Rectal smooth muscle tissue (tissue), 1 donor: Measurements from ENCODE around the gene CA12.
"Not testable (repeated sequence)": the region's sequence is repeated elsewhere in the genome, so short reads cannot be mapped to it uniquely, and the experiment has no call there.

ENCODE experiments used
- H3K27ac ChIP-seq: one replicate; pipeline ENCODE4 v1.7.0; 2013; ENCODE audit warnings: low read depth, low read length, inconsistent platforms
- H3K27me3 ChIP-seq: one replicate; pipeline ENCODE4 v1.7.0; 2013; ENCODE audit warnings: low read length; ENCODE audit not compliant: control insufficient read depth, insufficient read depth
- H3K36me3 ChIP-seq: one replicate; pipeline ENCODE4 v1.7.0; 2013; ENCODE audit warnings: low read length; ENCODE audit not compliant: control insufficient read depth, insufficient read depth
- H3K4me1 ChIP-seq: one replicate; pipeline ENCODE4 v1.7.0; 2013; ENCODE audit warnings: low read length; ENCODE audit not compliant: control insufficient read depth, insufficient read depth
- H3K4me3 ChIP-seq: one replicate; pipeline ENCODE4 v1.7.0; 2013; ENCODE audit warnings: low read length
- H3K9ac ChIP-seq: one replicate; pipeline ENCODE4 v1.7.0; 2013; ENCODE audit warnings: low read length

The CA12 gene

DNA sequence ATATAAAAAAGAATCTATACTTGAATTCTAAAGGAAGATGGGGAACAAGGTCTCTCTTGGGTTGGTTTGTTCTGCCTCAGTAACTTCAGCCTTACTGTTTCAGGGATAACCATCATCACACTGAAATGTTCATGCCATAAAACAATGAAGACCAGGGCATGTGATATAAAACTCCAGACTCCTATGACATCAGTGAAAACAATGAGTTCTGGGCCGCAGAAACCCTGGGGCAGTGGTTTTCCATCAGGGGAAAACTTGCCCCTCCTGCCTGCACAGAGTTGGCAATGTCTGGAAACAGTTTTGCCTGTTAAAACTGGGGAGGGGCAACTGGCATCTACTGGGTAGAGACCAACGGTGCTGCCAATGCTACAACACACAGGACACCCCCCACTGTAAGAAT is 46.8 kb downstream of the CA12 start:
- Histone ChIP-seq H3K27ac (no peak overlapping the region), H3K4me3 (no peak overlapping the region), H3K27me3 (no peaks in the 10 kb centered on the region), H3K9ac (no peak overlapping the region), H3K36me3 (no peaks in the 10 kb centered on the region), H3K4me1 (no peaks in the 10 kb centered on the region)

DNA sequence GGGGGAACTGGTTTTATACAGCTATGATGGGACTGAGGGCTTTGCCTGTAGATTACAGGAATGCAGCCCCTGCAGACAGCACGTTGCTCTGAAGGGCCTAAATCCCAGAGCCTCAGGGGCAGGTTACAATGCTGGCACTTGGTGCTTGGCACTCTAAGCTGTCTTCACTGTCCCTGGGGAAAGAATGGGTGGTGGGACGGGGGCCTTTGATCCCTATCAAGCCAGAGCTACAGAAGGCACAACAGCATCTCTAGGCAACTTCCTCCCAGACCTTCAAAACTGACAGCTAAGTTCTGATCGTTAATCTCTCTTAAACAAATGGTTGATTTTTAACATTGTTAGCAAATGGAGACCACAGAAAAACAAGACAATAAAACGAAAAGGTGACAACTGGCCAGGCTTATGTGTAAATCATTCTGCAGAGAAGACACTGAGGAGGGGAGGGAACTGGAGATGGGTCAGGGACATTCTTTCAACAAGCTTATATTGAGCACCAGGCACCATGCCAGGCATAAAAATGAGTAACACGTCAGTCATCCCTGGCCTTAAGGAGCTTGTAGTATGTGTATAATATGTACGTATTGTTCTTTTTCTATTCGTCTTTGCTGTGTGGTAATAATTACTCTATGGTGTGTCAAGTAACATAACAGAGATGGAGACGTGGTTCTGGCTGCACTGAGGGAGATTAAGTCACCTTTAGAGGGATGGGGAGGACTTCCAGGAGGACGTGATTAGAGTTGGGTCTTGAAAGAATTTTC is 49.1 kb downstream of the CA12 start:
- no peaks in the 10 kb centered on the region for H3K36me3 ChIP-seq
- H3K4me3 ChIP-seq, result no peak overlapping the region
- no peaks in the 10 kb centered on the region for H3K27me3 ChIP-seq
- no peaks in the 10 kb centered on the region for H3K4me1 ChIP-seq
- no peak overlapping the region for H3K9ac ChIP-seq
- H3K27ac ChIP-seq, result no peak overlapping the region

DNA sequence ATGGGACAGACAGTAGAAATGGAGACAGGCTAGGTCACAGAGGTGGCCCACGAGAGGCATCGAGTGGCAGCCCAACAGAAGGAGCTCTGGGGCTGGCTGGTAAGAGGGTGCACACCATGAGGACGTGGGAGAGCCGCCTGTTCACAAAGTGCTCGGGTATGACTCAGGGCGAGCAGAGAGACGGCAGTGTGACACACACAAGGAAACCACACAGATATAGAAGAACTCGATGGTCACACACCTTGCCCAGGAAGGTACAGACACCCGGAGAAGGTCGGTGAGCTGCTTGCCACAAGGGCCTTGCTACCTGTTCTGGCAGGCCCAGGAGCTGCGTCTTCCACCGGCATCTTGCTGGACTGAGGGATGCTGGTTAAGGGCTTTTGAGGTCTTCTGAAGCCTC is 50.2 kb downstream of the CA12 start:
- Histone ChIP-seq H3K27ac (no peak overlapping the region), H3K4me1 (no peaks in the 10 kb centered on the region)

DNA sequence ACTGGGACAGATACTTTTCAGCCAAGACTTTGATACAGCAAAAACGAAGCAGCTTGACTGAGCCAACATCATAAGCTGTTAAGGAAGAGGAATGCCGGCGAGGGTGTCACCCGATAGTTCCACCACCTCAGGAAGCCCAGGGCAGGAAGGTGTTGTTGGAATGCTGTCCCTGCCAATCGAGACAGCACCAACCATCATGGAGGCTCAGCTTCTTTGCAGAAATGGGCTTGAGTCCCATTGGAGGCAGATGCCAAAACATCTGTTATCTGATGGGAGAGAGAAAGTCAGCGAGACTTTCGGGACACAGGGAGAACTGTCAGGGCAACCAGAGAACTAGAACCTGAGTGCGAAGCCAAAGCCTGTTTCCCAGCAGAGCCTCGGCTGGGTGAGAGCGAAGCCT is 50.7 kb downstream of the CA12 start:
- no peak overlapping the region for H3K27ac ChIP-seq
- H3K4me3 ChIP-seq, result no peak overlapping the region
- no peaks in the 10 kb centered on the region for H3K36me3 ChIP-seq
- H3K27me3 ChIP-seq, result no peaks in the 10 kb centered on the region
- H3K4me1 ChIP-seq, result no peaks in the 10 kb centered on the region
- no peak overlapping the region for H3K9ac ChIP-seq

More for the DNA sequence above, 50.2 kb downstream of the CA12 start:
- Histone ChIP-seq H3K4me3 (no peak overlapping the region), H3K27me3 (no peaks in the 10 kb centered on the region), H3K9ac (no peak overlapping the region), H3K36me3 (no peaks in the 10 kb centered on the region)

DNA sequence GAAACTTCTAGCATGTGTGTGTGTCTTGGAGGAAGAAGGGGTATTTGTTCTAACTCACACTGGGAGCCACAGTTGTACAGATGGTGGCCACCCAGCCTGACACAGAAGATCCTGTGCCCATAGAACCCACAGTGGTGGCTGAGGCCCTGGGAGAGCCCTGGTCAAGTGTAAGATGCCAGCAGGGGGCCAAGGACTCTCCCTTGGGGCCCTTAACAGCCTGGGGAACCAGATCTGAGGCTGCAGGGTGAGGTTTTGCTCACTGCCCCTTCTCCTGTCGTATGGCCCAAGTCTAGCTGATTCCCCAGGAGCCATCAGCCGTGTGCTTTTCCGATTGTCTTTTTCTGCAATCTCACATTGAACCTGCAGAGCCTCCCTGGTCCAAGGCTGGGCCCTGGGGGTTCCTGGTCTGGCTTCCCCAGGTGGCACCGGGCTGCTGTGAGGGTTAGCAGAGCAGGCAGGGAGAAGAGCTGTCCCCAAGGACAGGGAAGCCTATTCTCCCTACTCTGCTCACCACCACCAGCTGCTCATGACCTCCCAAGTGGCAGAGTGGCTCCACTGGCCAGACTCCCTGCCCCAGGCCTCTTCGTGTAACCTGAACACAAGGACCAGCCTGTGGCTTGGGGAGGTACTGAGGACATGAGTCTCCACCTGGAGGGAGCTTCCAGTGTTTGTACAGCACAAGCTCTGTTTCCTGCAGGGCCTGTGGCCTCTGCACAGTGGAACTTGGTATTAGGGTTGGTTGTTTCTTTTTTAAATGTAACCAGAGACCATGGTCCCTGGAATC is 51.9 kb downstream of the CA12 start:
- H3K36me3 ChIP-seq, result no peaks in the 10 kb centered on the region
- no peak overlapping the region for H3K4me3 ChIP-seq
- H3K4me1 ChIP-seq, result no peaks in the 10 kb centered on the region
- no peak overlapping the region for H3K9ac ChIP-seq
- no peak overlapping the region for H3K27ac ChIP-seq
- no peaks in the 10 kb centered on the region for H3K27me3 ChIP-seq

DNA sequence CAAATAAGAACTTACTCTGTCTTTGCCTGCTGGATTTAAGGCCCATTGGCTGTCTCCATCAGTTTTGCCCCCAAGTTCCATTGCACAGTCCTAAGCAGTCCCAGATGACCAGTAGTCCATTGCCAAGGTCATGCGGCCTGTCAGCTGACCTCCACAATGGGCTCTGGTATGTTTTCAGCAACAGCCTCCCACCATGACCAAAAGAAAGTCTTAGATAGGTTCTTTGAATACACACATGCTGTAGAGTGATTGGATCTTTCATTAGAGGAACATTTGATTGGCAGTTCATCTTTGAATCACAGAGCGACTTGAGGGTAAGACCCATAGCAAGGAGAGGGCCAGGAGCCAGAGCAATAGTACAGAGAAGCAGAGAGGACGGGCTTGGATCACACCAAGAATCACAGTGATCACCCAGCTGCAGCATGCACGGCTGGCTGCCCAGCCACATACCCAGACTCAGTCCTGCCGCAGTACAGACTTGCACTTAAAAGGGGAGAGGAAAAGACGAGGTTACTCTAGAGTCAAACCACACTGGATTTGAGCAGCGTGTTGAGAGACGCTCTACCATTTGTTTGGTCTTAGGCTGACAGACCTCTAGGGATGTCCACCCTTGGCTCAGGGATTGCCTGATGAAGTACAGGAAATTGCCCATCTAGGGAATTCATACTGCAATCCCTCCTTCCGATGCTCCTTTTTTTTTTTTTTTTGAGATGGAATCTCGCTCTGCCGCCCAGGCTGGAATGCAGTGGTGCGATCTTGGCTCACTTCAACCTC is 53.8 kb downstream of the CA12 start:
- Histone ChIP-seq H3K9ac (no peak overlapping the region), H3K4me3 (no peak overlapping the region), H3K27me3 (no peaks in the 10 kb centered on the region), H3K36me3 (no peaks in the 10 kb centered on the region), H3K27ac (no peak overlapping the region), H3K4me1 (no peaks in the 10 kb centered on the region)

DNA sequence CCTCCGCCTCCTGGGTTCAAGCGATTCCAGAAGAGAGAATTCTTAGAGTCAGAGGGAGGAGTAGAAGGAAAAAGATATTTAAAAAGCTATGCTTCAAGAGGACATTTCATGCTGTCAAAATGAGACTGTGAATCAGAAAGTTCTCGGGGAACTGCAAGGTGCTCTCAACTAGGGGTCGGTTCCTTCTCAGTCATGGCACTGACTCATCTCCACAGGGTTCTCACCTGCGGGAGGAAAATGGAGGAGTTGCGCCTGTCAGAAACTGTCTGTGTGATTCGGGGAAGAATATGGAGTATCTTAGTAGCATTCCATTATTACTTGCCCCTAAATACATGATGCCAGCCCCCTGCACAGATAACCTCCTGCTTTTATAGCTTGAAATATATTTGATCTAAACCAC is 56.9 kb downstream of the CA12 start:
- Histone ChIP-seq H3K4me3 (no peak overlapping the region), H3K27ac (no peak overlapping the region), H3K27me3 (no peaks in the 10 kb centered on the region), H3K9ac (no peak overlapping the region), H3K36me3 (no peaks in the 10 kb centered on the region), H3K4me1 (no peaks in the 10 kb centered on the region)

DNA sequence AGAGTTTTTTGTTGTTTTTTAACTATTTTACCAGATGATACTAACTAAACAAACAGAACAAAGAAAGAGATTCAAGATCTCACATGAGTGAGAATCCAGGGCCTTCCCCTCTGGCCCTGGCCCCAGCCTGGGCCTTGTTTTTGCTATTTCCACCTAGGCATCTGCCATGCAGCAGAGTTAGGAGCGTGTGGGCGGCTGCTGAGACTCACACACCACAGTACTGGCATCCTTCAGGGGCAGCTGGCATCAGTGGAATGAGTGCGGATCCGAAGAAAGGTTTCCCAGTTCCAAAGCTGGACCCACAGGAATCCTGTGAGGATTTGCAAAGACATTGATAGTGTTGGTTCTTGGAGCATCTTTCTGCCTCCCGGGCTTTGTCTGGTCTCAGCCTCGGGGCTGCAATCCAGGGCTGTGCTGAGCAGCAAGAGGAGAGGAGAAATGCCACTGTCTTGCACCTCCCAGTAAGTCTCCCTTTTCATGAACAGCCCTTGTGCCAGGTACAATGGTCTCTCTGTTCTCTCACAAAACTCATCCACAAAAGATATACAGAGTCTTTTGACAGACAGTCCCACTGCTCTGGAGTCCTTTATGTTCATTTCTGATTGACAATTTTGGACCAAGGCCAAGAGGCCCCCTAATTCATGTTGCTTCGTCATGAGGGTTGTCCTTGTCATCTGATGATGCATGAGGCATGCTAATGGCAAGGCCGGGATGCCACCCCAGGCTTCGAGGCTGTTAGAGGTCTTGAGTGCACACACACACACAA is 57.7 kb downstream of the CA12 start:
- Histone ChIP-seq H3K4me1 (no peaks in the 10 kb centered on the region), H3K4me3 (no peak overlapping the region), H3K36me3 (no peaks in the 10 kb centered on the region), H3K27ac (no peak overlapping the region), H3K9ac (no peak overlapping the region), H3K27me3 (no peaks in the 10 kb centered on the region)

DNA sequence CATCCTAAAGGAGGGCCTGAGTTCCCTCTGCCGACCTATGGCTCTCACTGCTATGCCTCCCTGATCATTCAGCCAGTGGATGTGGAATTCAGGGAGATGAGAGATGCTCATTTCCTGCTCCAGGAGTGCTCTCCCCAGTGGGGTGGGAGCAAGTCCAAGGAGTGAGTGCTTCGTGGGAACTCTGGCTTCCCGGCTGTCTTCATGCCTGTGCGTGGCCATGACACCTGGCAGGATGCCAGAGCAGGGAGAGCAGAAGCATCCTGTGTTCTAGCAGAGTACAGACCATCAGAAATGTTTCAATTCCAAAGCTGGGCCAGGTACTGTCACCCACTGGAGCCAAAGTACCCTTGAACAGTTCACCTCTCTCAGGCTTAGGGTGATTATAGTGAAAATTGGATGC is 59.1 kb downstream of the CA12 start:
- no peak overlapping the region for H3K4me3 ChIP-seq
- H3K4me1 ChIP-seq, result no peaks in the 10 kb centered on the region
- no peaks in the 10 kb centered on the region for H3K27me3 ChIP-seq
- H3K27ac ChIP-seq, result no peak overlapping the region
- H3K9ac ChIP-seq, result no peak overlapping the region
- no peaks in the 10 kb centered on the region for H3K36me3 ChIP-seq

DNA sequence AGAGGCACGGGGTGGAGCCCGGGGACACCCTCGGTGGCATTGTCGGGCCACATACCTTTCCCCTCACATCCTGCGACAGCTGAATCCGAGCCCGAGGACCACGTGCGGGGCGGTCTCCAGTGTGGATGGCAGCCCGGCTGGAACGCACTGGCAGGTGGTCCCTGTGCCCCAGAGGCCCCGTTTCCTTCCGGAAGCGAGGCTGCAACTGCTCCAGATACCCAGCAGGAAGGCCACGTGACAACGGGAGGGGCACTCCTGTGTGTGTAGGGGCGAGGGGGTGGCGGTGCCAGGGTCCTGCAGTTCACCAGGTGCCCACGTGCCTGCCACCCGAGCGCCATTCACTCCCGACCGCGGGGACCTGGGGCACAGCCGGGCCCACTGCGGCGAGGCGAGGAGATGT is 60.2 kb downstream of the CA12 start:
- no peak overlapping the region for H3K4me3 ChIP-seq
- no peaks in the 10 kb centered on the region for H3K36me3 ChIP-seq
- no peaks in the 10 kb centered on the region for H3K27me3 ChIP-seq
- no peak overlapping the region for H3K9ac ChIP-seq
- H3K27ac ChIP-seq, result no peak overlapping the region
- no peaks in the 10 kb centered on the region for H3K4me1 ChIP-seq

DNA sequence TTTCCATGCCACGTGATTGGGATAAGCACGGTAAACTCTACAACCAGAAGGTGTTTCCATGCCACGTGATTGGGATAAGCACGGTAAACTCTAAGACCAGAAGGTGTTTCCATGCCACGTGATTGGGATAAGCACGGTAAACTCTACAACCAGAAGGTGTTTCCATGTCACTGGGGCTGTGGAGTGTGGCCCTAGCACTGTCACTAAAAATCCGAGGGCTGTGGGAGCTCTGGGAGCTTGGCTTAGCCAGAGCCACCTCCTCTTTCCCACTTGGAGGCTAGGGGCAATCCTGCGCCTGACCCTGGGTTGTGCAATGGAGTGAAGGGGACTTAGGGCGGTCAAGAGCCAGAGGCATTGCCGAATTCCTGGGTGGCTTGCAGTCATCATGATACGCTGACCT is 60.7 kb downstream of the CA12 start:
- not testable (repeated sequence) for H3K27me3 ChIP-seq, H3K36me3 ChIP-seq, H3K27ac ChIP-seq, H3K4me3 ChIP-seq, H3K4me1 ChIP-seq, H3K9ac ChIP-seq

DNA sequence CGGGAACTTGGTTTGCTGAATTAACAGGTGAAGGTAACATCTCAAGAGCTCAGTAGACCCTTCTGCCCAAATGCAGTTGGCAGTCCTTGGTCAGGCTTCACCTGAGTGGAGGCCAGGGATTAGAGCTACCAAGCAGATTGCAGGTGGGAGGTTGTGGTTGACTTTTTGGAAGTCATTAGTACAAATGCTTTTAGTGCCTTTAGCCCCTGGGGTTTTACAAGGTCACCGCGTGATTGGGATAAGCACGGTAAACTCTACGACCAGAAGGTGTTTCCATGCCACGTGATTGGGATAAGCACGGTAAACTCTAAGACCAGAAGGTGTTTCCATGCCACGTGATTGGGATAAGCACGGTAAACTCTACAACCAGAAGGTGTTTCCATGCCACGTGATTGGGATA is 61.2 kb downstream of the CA12 start:
- H3K4me1 ChIP-seq, H3K27ac ChIP-seq, H3K9ac ChIP-seq, H3K36me3 ChIP-seq, H3K4me3 ChIP-seq, H3K27me3 ChIP-seq: not testable (repeated sequence)
